Upper lobe of left lung (tissue), 4 donors: ENCODE results near the gene NDC1.

Source experiments
- EP300 ChIP-seq, 4 donors: sonication (generic); formaldehyde crosslinking; IDR thresholded peaks; one replicate each; pipeline ENCODE4 v1.5.1; 2017; ENCODE audit warnings: antibody characterized with exemption in 4 of 4, control low read depth in 2 of 4
- POLR2A ChIP-seq, 4 donors: fragments of 450-650 bp; IDR thresholded peaks; one replicate each; pipeline ENCODE4 v1.5.1; 2016 to 2017; ENCODE audit warnings: antibody characterized with exemption in 4 of 4, mild to moderate bottlenecking in 2 of 4
- TF ChIP-seq, protein P1 (sequence below), 6 experiments: fragments of 450-650 bp in 4 of 6; fragments of 200-600 bp in 2 of 6; sonication (generic) in 2 of 6; IDR thresholded peaks; one replicate each; pipeline ENCODE4 v1.5.1; 2016 to 2019; ENCODE audit warnings: antibody characterized with exemption in 6 of 6

DNA sequence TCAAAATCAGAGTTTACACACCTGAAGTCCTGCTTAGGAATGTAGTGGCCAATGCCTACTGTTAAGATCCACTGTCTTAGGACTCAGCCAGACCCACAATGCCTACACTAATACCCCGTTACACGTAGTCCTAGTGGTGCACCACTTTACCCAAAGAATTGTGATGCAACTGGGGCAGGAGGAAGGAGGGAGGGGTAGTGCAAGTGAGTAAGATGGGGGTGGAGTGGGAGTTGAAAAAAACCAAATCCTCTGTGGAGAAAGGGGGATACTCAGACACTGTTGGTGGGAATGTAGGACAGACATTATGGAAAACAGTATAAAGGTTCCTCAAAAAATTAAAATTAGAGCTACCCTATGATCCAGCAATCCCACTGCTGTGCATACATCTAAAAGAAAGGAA, 118.6 kb downstream of the NDC1 start:
- no peak for TF ChIP-seq EP300 (IDR thresholded peaks at IDR 0.05)
- TF ChIP-seq POLR2A (IDR thresholded peaks at IDR 0.05): no peak
- TF ChIP-seq, protein P1, sequence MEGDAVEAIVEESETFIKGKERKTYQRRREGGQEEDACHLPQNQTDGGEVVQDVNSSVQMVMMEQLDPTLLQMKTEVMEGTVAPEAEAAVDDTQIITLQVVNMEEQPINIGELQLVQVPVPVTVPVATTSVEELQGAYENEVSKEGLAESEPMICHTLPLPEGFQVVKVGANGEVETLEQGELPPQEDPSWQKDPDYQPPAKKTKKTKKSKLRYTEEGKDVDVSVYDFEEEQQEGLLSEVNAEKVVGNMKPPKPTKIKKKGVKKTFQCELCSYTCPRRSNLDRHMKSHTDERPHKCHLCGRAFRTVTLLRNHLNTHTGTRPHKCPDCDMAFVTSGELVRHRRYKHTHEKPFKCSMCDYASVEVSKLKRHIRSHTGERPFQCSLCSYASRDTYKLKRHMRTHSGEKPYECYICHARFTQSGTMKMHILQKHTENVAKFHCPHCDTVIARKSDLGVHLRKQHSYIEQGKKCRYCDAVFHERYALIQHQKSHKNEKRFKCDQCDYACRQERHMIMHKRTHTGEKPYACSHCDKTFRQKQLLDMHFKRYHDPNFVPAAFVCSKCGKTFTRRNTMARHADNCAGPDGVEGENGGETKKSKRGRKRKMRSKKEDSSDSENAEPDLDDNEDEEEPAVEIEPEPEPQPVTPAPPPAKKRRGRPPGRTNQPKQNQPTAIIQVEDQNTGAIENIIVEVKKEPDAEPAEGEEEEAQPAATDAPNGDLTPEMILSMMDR (IDR thresholded peaks at IDR 0.05): no peak
